ENCODE measurements around the gene TGFBR2.

The TGFBR2 gene

DNA sequence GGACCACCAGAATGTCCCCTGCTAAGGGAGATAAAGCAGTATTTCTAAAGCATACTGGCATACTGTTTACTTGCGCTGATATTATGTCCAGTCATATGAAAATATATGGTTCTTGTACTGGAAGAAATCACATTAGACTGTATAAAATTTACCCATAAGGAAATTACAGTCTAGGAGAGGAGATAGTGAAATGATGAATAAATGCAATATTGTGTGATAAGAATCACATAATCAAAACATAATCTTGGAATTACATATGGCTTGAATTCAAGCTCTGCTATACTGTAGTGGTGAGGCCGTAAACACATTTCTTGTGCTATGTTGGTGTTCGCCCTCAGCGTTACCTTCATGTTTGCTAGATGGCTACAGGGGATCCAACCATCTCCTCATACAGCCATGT is 20.7 kb upstream of the TGFBR2 start:
- Histone ChIP-seq H3K36me3 (ENCODE audit: control insufficient read depth, insufficient read depth, low read length) (no peaks in the 10 kb centered on the region), H3K27me3 (replicated peaks; ENCODE audit: control insufficient read depth, insufficient read depth, low read length) (no peaks in the 10 kb centered on the region), H3K4me3 (replicated peaks; ENCODE audit: low read depth, low read length) (no peak overlapping the region)
- TF ChIP-seq, protein P1, sequence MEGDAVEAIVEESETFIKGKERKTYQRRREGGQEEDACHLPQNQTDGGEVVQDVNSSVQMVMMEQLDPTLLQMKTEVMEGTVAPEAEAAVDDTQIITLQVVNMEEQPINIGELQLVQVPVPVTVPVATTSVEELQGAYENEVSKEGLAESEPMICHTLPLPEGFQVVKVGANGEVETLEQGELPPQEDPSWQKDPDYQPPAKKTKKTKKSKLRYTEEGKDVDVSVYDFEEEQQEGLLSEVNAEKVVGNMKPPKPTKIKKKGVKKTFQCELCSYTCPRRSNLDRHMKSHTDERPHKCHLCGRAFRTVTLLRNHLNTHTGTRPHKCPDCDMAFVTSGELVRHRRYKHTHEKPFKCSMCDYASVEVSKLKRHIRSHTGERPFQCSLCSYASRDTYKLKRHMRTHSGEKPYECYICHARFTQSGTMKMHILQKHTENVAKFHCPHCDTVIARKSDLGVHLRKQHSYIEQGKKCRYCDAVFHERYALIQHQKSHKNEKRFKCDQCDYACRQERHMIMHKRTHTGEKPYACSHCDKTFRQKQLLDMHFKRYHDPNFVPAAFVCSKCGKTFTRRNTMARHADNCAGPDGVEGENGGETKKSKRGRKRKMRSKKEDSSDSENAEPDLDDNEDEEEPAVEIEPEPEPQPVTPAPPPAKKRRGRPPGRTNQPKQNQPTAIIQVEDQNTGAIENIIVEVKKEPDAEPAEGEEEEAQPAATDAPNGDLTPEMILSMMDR (IDR thresholded peaks at IDR 0.05; ENCODE audit: insufficient read depth, low read length, poor library complexity, severe bottlenecking), result no peak
- DNase-seq (ENCODE audit: extremely low read depth, insufficient read length), result no peak

DNA sequence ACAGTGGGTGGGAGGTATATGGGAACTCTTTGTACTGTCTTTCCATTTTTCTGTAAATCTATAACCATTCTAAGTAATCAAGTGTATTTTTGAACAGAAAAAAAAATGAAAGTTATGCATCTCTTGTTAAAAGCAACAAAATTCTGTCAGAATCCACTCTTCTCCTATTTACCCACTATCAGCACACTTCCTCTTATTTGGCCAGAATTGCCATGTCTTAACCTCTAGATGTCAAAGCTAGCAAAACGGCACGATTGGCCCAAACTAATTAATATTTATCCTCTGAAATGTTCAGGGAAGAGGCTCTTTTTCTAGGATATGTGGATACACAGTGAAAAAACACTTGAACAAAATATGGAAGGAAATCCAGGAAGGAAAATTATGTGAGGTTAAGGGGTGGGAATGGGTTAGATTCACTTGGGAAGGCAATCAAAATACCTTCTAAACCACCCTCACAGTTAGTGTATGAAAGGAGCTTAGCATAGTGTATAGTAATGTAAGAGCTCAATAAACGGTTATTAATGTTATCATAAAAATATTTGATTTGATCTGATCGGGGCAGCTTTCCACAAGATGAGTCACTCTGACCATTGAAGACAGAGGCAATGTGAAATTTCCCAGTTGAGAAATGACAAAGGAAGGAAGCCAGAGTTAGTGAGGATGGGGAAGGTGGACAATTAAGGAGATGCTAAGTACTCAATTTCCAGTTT is 20.1 kb upstream of the TGFBR2 start:
- H3K36me3 ChIP-seq (ENCODE audit: control insufficient read depth, insufficient read depth, low read length), result no peaks in the 10 kb centered on the region
- H3K4me3 ChIP-seq (replicated peaks; ENCODE audit: low read depth, low read length), result no peak overlapping the region
- DNase-seq (ENCODE audit: extremely low read depth, insufficient read length), result no peak
- TF ChIP-seq, protein P1 (IDR thresholded peaks at IDR 0.05; ENCODE audit: insufficient read depth, low read length, poor library complexity, severe bottlenecking), result no peak
- no peaks in the 10 kb centered on the region for H3K27me3 ChIP-seq (replicated peaks; ENCODE audit: control insufficient read depth, insufficient read depth, low read length)

DNA sequence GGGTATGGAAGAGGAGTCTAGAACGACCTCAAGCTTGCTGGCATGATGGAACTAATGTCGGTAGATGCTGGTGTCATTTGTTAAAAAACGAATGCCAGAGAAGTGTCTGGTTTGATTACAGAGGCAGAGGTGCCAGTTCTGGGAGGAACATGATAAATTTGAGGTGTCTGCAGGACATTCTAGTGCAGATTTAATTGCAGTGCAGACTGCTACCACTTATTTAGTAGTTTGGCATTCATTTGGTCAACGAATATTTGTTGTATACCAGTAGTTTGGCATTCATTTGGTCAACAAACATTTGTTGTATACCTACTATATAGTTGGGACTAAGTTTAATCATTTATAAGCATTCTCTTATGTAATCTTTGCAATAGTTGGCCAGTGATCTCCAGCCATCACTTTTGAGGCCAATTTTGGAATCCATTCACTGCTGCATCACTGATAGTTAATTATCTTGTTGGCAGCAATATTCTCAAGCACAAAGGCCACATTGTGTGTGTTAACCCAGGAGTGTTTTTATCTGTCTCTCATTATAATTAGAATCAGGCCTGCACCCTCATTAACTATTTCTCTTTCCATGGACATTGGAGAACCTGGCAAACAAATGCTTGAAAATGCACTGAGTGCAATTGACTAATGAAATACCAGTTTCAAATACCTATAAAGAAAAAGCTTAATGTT is 19.5 kb upstream of the TGFBR2 start:
- Histone ChIP-seq H3K4me3 (replicated peaks; ENCODE audit: low read depth, low read length) (no peak overlapping the region), H3K27me3 (replicated peaks; ENCODE audit: control insufficient read depth, insufficient read depth, low read length) (no peaks in the 10 kb centered on the region), H3K36me3 (ENCODE audit: control insufficient read depth, insufficient read depth, low read length) (no peaks in the 10 kb centered on the region)
- no peak for DNase-seq (ENCODE audit: extremely low read depth, insufficient read length)
- TF ChIP-seq, protein P1 (IDR thresholded peaks at IDR 0.05; ENCODE audit: insufficient read depth, low read length, poor library complexity, severe bottlenecking), result no peak

GRCh38 chr3:30587904-30588303 is 18.5 kb upstream of the TGFBR2 start:
- H3K4me3 ChIP-seq (replicated peaks; ENCODE audit: low read depth, low read length), result no peak overlapping the region
- DNase-seq (ENCODE audit: extremely low read depth, insufficient read length), result no peak
- no peaks in the 10 kb centered on the region for H3K27me3 ChIP-seq (replicated peaks; ENCODE audit: control insufficient read depth, insufficient read depth, low read length)
- TF ChIP-seq, protein P1 (IDR thresholded peaks at IDR 0.05; ENCODE audit: insufficient read depth, low read length, poor library complexity, severe bottlenecking), result no peak
- no peaks in the 10 kb centered on the region for H3K36me3 ChIP-seq (ENCODE audit: control insufficient read depth, insufficient read depth, low read length)

DNA sequence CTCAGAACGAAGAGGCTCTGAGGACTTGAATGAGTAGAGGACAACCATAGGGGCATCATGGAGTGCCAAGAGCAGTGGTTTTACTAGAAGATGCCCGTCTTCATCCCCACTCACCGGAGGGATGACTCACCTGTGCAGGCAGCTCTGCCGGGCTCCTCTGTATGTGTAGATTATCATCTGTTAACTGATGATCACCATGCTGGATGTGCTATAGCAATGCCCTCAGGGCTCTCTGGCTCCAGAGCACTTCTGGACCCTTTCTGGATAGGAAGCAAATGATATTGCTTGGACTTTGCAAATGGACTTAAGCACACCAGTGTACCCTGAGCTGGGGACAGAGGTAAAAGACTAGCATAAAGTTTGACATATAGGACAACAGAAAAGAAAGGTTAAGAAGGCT is 10.2 kb upstream of the TGFBR2 start:
- H3K36me3 ChIP-seq (ENCODE audit: control insufficient read depth, insufficient read depth, low read length), result no peaks in the 10 kb centered on the region
- H3K4me3 ChIP-seq (replicated peaks; ENCODE audit: low read depth, low read length), result no peak overlapping the region
- H3K27me3 ChIP-seq (replicated peaks; ENCODE audit: control insufficient read depth, insufficient read depth, low read length), result no peaks in the 10 kb centered on the region; the same call in none of the 2 replicates
- TF ChIP-seq, protein P1 (IDR thresholded peaks at IDR 0.05; ENCODE audit: insufficient read depth, low read length, poor library complexity, severe bottlenecking), result no peak
- DNase-seq (ENCODE audit: extremely low read depth, insufficient read length), result no peak
